Esophagus (tissue), 2 donors: Measurements from ENCODE around the gene PALLD. TPM values are rescaled to one million over a fixed set of nuclear protein-coding genes. Genes with fewer than 3 reads are reported as not detected.
"Not testable (repeated sequence)": the region's sequence is repeated elsewhere in the genome, so short reads cannot be mapped to it uniquely, and the experiment has no call there.

ENCODE experiments used
- H3K27ac ChIP-seq, 2 donors: one replicate each; pipeline ENCODE4 v1.5.1; 2013; ENCODE audit warnings: low read depth in 2 of 2, mild to moderate bottlenecking in 2 of 2, inconsistent platforms in 1 of 2, low read length in 1 of 2, moderate library complexity in 1 of 2
- H3K27me3 ChIP-seq, 2 donors: one replicate each; pipeline ENCODE4 v1.6.1; 2013; ENCODE audit warnings: low read length in 2 of 2, control low read depth in 1 of 2, mild to moderate bottlenecking in 1 of 2; ENCODE audit not compliant: insufficient read depth in 2 of 2, control insufficient read depth in 1 of 2
- H3K36me3 ChIP-seq, 2 donors: one replicate each; pipeline ENCODE4 v1.6.1; 2013; ENCODE audit warnings: low read length in 1 of 2; ENCODE audit not compliant: control insufficient read depth in 2 of 2, insufficient read depth in 2 of 2
- H3K4me1 ChIP-seq, 2 donors: one replicate each; pipeline ENCODE4 v1.6.1; 2013; ENCODE audit warnings: low read length in 1 of 2; ENCODE audit not compliant: control insufficient read depth in 2 of 2, insufficient read depth in 2 of 2
- H3K4me3 ChIP-seq, 2 donors: one replicate each; pipeline ENCODE4 v1.5.1; 2013; ENCODE audit warnings: low read length in 2 of 2, mild to moderate bottlenecking in 2 of 2, low read depth in 1 of 2, moderate library complexity in 1 of 2
- H3K9me3 ChIP-seq, 2 donors: one replicate each; pipeline ENCODE4 v1.6.1; 2013; ENCODE audit warnings: mild to moderate bottlenecking in 2 of 2, low read depth in 1 of 2, low read length in 1 of 2, moderate library complexity in 1 of 2; ENCODE audit not compliant: control insufficient read depth in 2 of 2, insufficient read depth in 1 of 2
- WGBS, 2 donors: extraction: QIAGEN DNeasy Blood & Tissue Kit; methylation state at CpG; one replicate each; pipeline ENCODE4 v1.1.7; 2013; 5-methylcytosine and 5-hydroxymethylcytosine counted together
- polyA plus RNA-seq, 2 donors: library from polyadenylated mRNA; stranded (reverse); fragments of 200-250 nt; gene quantifications; one replicate each; pipeline ENCODE4 v1.2.3, GENCODE V29; 2013
- donor health status: healthy with polysubstance abuse.
- donor health status: Bipolar disorder and iron deficiency.

PALLD gene
- polyA plus RNA-seq, 2 donors: 34.7 to 101 TPM

- Histone ChIP-seq H3K27ac (no peak overlapping the region), H3K4me3 (no peak overlapping the region), H3K27me3 (no peaks in the 10 kb centered on the region), H3K36me3 (no peaks in the 10 kb centered on the region), H3K4me1 (no peaks in the 10 kb centered on the region), H3K9me3 (no peaks in the 10 kb centered on the region)
- 73 to 76% methylated on average over 2 of the region's 2 CpGs for WGBS, 2 donors
These were observed 448.4 kb downstream of the PALLD start for GRCh38 chr4:168945291-168945690.

GRCh38 chr4:168952821-168953246 lies 456.0 kb downstream of the PALLD start:
- not testable (repeated sequence) for H3K36me3 ChIP-seq, H3K27me3 ChIP-seq, H3K9me3 ChIP-seq, H3K4me3 ChIP-seq, H3K27ac ChIP-seq, H3K4me1 ChIP-seq
- WGBS, 2 donors: 78 to 87% methylated on average over 3 of the region's 3 CpGs

- Histone ChIP-seq H3K4me1 (no peaks in the 10 kb centered on the region), H3K9me3 (no peaks in the 10 kb centered on the region), H3K27ac (no peak overlapping the region), H3K27me3 (no peaks in the 10 kb centered on the region), H3K4me3 (no peak overlapping the region), H3K36me3 (no peaks in the 10 kb centered on the region)
- WGBS, 2 donors: 73 to 83% methylated on average over 2 of the region's 2 CpGs
These were observed 458.8 kb downstream of the PALLD start for GRCh38 chr4:168955674-168956073.

- Histone ChIP-seq H3K27me3 (no peaks in the 10 kb centered on the region), H3K4me1 (no peaks in the 10 kb centered on the region), H3K36me3 (no peaks in the 10 kb centered on the region), H3K9me3 (no peaks in the 10 kb centered on the region), H3K27ac (no peak overlapping the region), H3K4me3 (no peak overlapping the region)
- 92 to 98% methylated on average over 5 of the region's 5 CpGs for WGBS, 2 donors
These were observed 463.9 kb downstream of the PALLD start for GRCh38 chr4:168960716-168961115.

GRCh38 chr4:168972596-168972995 lies 475.7 kb downstream of the PALLD start:
- peaks cover 6 to 13% of the 10 kb centered on the region in 2 donors for H3K9me3 ChIP-seq
- 90 to 92% methylated on average over 4 of the region's 4 CpGs for WGBS, 2 donors
- no peak overlapping the region for H3K4me3 ChIP-seq
- peaks cover 4 to 13% of the 10 kb centered on the region in 2 donors for H3K36me3 ChIP-seq
- no peak overlapping the region for H3K27ac ChIP-seq
- H3K4me1 ChIP-seq: no peaks in the 10 kb centered on the region
- no peaks in the 10 kb centered on the region for H3K27me3 ChIP-seq

Other genes starting within 250 kb of the PALLD start
- 1 to 10 TPM in 1 of 2 donors, under 1 TPM in 1; 0.90 to 1.8 TPM for gene DDX60, start 178.3 kb upstream of the PALLD start, polyA plus RNA-seq
- gene DDX60L, start 16.6 kb upstream of the PALLD start, polyA plus RNA-seq: 1 to 10 TPM; 1.6 to 4.4 TPM